Keratinocyte (primary cell): ENCODE measurements around the gene ACSS1. TPM values are rescaled to one million over a fixed set of nuclear protein-coding genes. Genes with fewer than 3 reads are reported as not detected.

Experiments used
- DNase-seq: peaks from one replicate; pipeline ENCODE4 v3.0.0-alpha.2; 2011; ENCODE audit warnings: low read depth, missing footprints, low spot score
- FAIRE-seq: peaks from 2 replicates; lab custom pipeline; 2011; peaks lifted over from hg19 to GRCh38; lab: Jason Lieb, UNC
- H2AFZ ChIP-seq: 2 replicates; pipeline ENCODE4 v1.6.0; 2012; ENCODE audit warnings: low read length, control low read depth, inconsistent platforms; ENCODE audit not compliant: control insufficient read depth
- H3K27ac ChIP-seq: 2 replicates; pipeline ENCODE4 v1.5.1; 2011; ENCODE audit warnings: low read length; ENCODE audit not compliant: control insufficient read depth, insufficient read depth
- H3K27me3 ChIP-seq: 3 replicates; pipeline ENCODE4 v1.6.0; 2011; ENCODE audit warnings: low read length; ENCODE audit not compliant: control insufficient read depth, insufficient read depth; ENCODE audit errors: extremely low read depth
- H3K36me3 ChIP-seq, 2 experiments: 2 replicates in 1 of 2; 3 replicates in 1 of 2; pipeline ENCODE4 v1.5.1; 2011; ENCODE audit warnings: low read length in 2 of 2, mild to moderate bottlenecking in 1 of 2; ENCODE audit not compliant: control insufficient read depth in 2 of 2, insufficient read depth in 2 of 2; ENCODE audit errors: extremely low read depth in 1 of 2
- H3K4me1 ChIP-seq: 3 replicates; pipeline ENCODE4 v1.5.1; 2011; ENCODE audit warnings: low read length; ENCODE audit not compliant: control insufficient read depth, insufficient read depth; ENCODE audit errors: extremely low read depth
- H3K4me2 ChIP-seq: 3 replicates; pipeline ENCODE4 v1.6.0; 2011; ENCODE audit warnings: low read depth, low read length; ENCODE audit not compliant: control insufficient read depth, insufficient read depth; ENCODE audit errors: extremely low read depth
- H3K4me3 ChIP-seq, 3 experiments: fragments of 200-600 bp in 1 of 3; sonication (generic) in 1 of 3; 2 replicates in 2 of 3; 3 replicates in 1 of 3; pipeline ENCODE4 v1.5.1; 2011 to 2016; ENCODE audit warnings: low read length in 3 of 3, mild to moderate bottlenecking in 3 of 3, control low read depth in 2 of 3, inconsistent platforms in 1 of 3, low read depth in 1 of 3, mixed read lengths in 1 of 3, mixed run types in 1 of 3, moderate library complexity in 1 of 3; ENCODE audit not compliant: control insufficient read depth in 2 of 3, insufficient read depth in 2 of 3; ENCODE audit errors: extremely low read depth in 1 of 3
- H3K79me2 ChIP-seq: 2 replicates; pipeline ENCODE4 v1.6.0; 2012; ENCODE audit warnings: low read length; ENCODE audit not compliant: control insufficient read depth, insufficient read depth
- H3K9ac ChIP-seq: 3 replicates; pipeline ENCODE4 v1.6.0; 2011; ENCODE audit warnings: low read length; ENCODE audit not compliant: control insufficient read depth, insufficient read depth; ENCODE audit errors: extremely low read depth
- H3K9me1 ChIP-seq: 3 replicates; pipeline ENCODE4 v1.6.0; 2011; ENCODE audit warnings: low read length; ENCODE audit not compliant: control insufficient read depth, insufficient read depth; ENCODE audit errors: extremely low read depth
- H3K9me3 ChIP-seq: 2 replicates; pipeline ENCODE4 v1.5.1; 2012; ENCODE audit warnings: low read depth, low read length; ENCODE audit not compliant: control insufficient read depth
- H4K20me1 ChIP-seq: 3 replicates; pipeline ENCODE4 v1.6.0; 2011; ENCODE audit warnings: low read length; ENCODE audit not compliant: control insufficient read depth, insufficient read depth; ENCODE audit errors: extremely low read depth
- EZH2 ChIP-seq: IDR thresholded peaks from one replicate; pipeline ENCODE4 v1.6.1; 2012; ENCODE audit warnings: inconsistent platforms, mild to moderate bottlenecking, low read length, moderate library complexity
- dilution Hi-C: fragments of 300-500 bp; cut with MboI; formaldehyde crosslinking; loops from one replicate; pipeline ENCODE4 v1.7.0; 2020; ENCODE audit warnings: low sequenced_read_pairs; ENCODE audit not compliant: extremely low pct_ligation_motif_present
- polyA plus RNA-seq, 5 experiments: library from polyadenylated mRNA; depleted of rRNA in 3 of 5; stranded (reverse) in 3 of 5; stranded (forward) in 1 of 5; unstranded in 1 of 5; fragments of >200 nt; gene quantifications; 1 replicate in 1 of 5; 2 replicates in 3 of 5; 3 replicates in 1 of 5; pipeline versions ENCODE4 v1.2.1 to v1.2.3, GENCODE V29; 2011 to 2012; ENCODE audit warnings: missing spikeins in 2 of 5, low read depth in 1 of 5, low replicate concordance in 1 of 5
- TF ChIP-seq, protein P1 (sequence below), 3 experiments: IDR thresholded peaks in 1 of 3; conservative IDR thresholded peaks in 1 of 3; optimal IDR thresholded peaks in 1 of 3; 2 replicates in 2 of 3; 3 replicates in 1 of 3; pipeline versions ENCODE3 to v1.5.1; 2011; ENCODE audit warnings: low read length in 3 of 3, mild to moderate bottlenecking in 3 of 3, moderate library complexity in 2 of 3, control low read depth in 1 of 3, inconsistent platforms in 1 of 3; ENCODE audit not compliant: insufficient read depth in 2 of 3; ENCODE audit errors: extremely low read depth in 1 of 3

The ACSS1 gene
- polyA plus RNA-seq, 1 donor (not counting 4 experiments of a cell fraction or from before 2014, with no cell fraction given): 1.5 TPM

- DNase-seq (no peak), FAIRE-seq (no peak)
- no peaks in the 10 kb centered on the region for H3K36me3 ChIP-seq
- H3K9me3 ChIP-seq: no peaks in the 10 kb centered on the region
- H3K27me3 ChIP-seq: no peaks in the 10 kb centered on the region
- no peak overlapping the region for H3K4me3 ChIP-seq
- no peaks in the 10 kb centered on the region for H4K20me1 ChIP-seq
- no peaks in the 10 kb centered on the region for H3K9me1 ChIP-seq
- no peaks in the 10 kb centered on the region for H3K79me2 ChIP-seq
- no peak overlapping the region for H3K27ac ChIP-seq
- H2AFZ ChIP-seq: no peak overlapping the region
- no peak overlapping the region for H3K9ac ChIP-seq
- dilution Hi-C loops: no loop called here
- H3K4me1 ChIP-seq: peaks cover 15% of the 10 kb centered on the region
- TF ChIP-seq, protein P1, sequence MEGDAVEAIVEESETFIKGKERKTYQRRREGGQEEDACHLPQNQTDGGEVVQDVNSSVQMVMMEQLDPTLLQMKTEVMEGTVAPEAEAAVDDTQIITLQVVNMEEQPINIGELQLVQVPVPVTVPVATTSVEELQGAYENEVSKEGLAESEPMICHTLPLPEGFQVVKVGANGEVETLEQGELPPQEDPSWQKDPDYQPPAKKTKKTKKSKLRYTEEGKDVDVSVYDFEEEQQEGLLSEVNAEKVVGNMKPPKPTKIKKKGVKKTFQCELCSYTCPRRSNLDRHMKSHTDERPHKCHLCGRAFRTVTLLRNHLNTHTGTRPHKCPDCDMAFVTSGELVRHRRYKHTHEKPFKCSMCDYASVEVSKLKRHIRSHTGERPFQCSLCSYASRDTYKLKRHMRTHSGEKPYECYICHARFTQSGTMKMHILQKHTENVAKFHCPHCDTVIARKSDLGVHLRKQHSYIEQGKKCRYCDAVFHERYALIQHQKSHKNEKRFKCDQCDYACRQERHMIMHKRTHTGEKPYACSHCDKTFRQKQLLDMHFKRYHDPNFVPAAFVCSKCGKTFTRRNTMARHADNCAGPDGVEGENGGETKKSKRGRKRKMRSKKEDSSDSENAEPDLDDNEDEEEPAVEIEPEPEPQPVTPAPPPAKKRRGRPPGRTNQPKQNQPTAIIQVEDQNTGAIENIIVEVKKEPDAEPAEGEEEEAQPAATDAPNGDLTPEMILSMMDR (optimal IDR thresholded peaks at IDR 0.05 in 1 of 3, IDR thresholded peaks at IDR 0.05 in 1 of 3, conservative IDR thresholded peaks at IDR 0.05 in 1 of 3; ENCODE audit: extremely low read depth in 1 of 3, insufficient read depth in 2 of 3, low read length in 3 of 3): no peak
- no peak for TF ChIP-seq EZH2
- no peak overlapping the region for H3K4me2 ChIP-seq
Measured at GRCh38 chr20:25025091-25025861, 32.7 kb downstream of the ACSS1 start.

DNA sequence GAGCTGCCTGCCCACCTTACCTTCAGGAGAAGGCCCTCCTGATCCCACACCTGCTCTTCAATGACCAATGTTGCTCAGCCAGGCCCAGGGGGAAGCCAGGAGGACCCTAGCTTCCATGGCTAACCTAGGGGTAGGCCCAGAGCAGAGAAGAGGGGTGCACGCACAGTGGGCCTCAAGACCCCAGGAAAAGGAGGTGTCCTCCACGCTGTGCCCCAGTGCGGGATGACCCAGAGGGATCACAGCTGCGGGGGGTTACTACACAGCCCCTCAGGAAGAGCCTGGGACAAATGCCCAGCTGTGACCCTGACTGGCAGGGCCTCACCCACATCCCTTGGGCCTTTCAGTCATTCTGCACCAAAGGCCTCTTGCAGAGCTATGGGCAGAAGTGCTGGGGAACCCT lies 33.8 kb downstream of the ACSS1 start:
- Histone ChIP-seq H3K36me3 (no peaks in the 10 kb centered on the region), H3K79me2 (no peaks in the 10 kb centered on the region), H3K9me3 (no peaks in the 10 kb centered on the region), H3K9me1 (no peaks in the 10 kb centered on the region), H3K27ac (no peak overlapping the region), H3K4me1 (peaks cover 15% of the 10 kb centered on the region), H3K4me2 (no peak overlapping the region), H3K27me3 (no peaks in the 10 kb centered on the region), H4K20me1 (no peaks in the 10 kb centered on the region), H2AFZ (no peak overlapping the region), H3K9ac (no peak overlapping the region), H3K4me3 (no peak overlapping the region)
- DNase-seq: no peak
- dilution Hi-C loops: no loop called here
- no peak for FAIRE-seq
- TF ChIP-seq EZH2: no peak
- TF ChIP-seq, protein P1 (optimal IDR thresholded peaks at IDR 0.05 in 1 of 3, IDR thresholded peaks at IDR 0.05 in 1 of 3, conservative IDR thresholded peaks at IDR 0.05 in 1 of 3; ENCODE audit: extremely low read depth in 1 of 3, insufficient read depth in 2 of 3, low read length in 3 of 3): no peak
